GM12878 (cell line): ENCODE data around the gene GSC2. TPM values are rescaled to one million over a fixed set of nuclear protein-coding genes. Genes with fewer than 3 reads are reported as not detected.

Experiments used
- ATAC-seq: fragments of 200-7000 bp; cut with Tn5 transposase; 3 replicates; pipeline ENCODE4 v1.9.1; 2020; ENCODE audit warnings: mild to moderate bottlenecking, moderate library complexity
- BruUV-seq: library from RNA; stranded (reverse); fragments of 400-500 nt; replicated peaks from 2 replicates; lab custom pipeline; 2021; lab: Mats Ljungman, UMichigan
- CTCF ChIA-PET: fragments of 300-600 bp; sonication (Branson Sonifier 250); formaldehyde crosslinking; extraction: SDS; loops from one replicate; lab custom pipeline; 2021; ENCODE audit warnings: inconsistent platforms; lab: Yijun Ruan, JAX
- POLR2A ChIA-PET: fragments of 350-600 bp; formaldehyde crosslinking; extraction: SDS; loops from one replicate; lab custom pipeline; 2021; ENCODE audit warnings: inconsistent platforms; lab: Charles Lee
- RAD21 ChIA-PET: fragments of 300-600 bp; sonication (Branson Sonifier 250); formaldehyde crosslinking; loops from one replicate; lab custom pipeline; 2023; ENCODE audit warnings: antibody characterized with exemption; ENCODE audit not compliant: unreplicated experiment; lab: Charles Lee
- SMC1A ChIA-PET: fragments of 300-600 bp; sonication (Branson Sonifier 250); formaldehyde crosslinking; loops from one replicate; lab custom pipeline; 2023; ENCODE audit not compliant: unreplicated experiment, uncharacterized antibody; lab: Charles Lee
- DNase-seq: peaks from one replicate; pipeline ENCODE4 v3.0.0-alpha.2; 2011; ENCODE audit warnings: low read depth, low spot score
- FAIRE-seq: peaks from 3 replicates; lab custom pipeline; 2011; peaks lifted over from hg19 to GRCh38; lab: Jason Lieb, UNC
- H2AFZ ChIP-seq: 2 replicates; pipeline ENCODE4 v1.6.0; 2011; ENCODE audit warnings: low read depth, low read length, control low read depth; ENCODE audit not compliant: control insufficient read depth
- H3K27ac ChIP-seq: 2 replicates; pipeline ENCODE4 v1.5.1; 2011; ENCODE audit warnings: control low read depth; ENCODE audit not compliant: control insufficient read depth, insufficient read depth
- H3K27me3 ChIP-seq, 2 experiments: replicated peaks in 1 of 2; 2 replicates each; pipeline versions ENCODE4 v1.6.0 to v1.6.1; 2011; ENCODE audit warnings: low read length in 1 of 2; ENCODE audit not compliant: control insufficient read depth in 2 of 2, insufficient read depth in 2 of 2
- H3K36me3 ChIP-seq, 2 experiments: 2 replicates each; pipeline ENCODE4 v1.5.1; 2011; ENCODE audit warnings: low read length in 1 of 2; ENCODE audit not compliant: control insufficient read depth in 2 of 2, insufficient read depth in 2 of 2
- H3K4me1 ChIP-seq: 2 replicates; pipeline ENCODE4 v1.6.1; 2011; ENCODE audit warnings: mild to moderate bottlenecking, low read length, moderate library complexity, mixed read lengths; ENCODE audit not compliant: control insufficient read depth, insufficient read depth
- H3K4me2 ChIP-seq: 2 replicates; pipeline ENCODE4 v1.6.0; 2011; ENCODE audit warnings: control low read depth; ENCODE audit not compliant: control insufficient read depth, insufficient read depth
- H3K4me3 ChIP-seq: fragments of 200-600 bp; sonication (generic); 2 replicates; pipeline ENCODE4 v1.5.1; 2016
- H3K79me2 ChIP-seq: 2 replicates; pipeline ENCODE4 v1.6.0; 2011; ENCODE audit warnings: low read length; ENCODE audit not compliant: control insufficient read depth, insufficient read depth
- H3K9ac ChIP-seq: 2 replicates; pipeline ENCODE4 v1.8.0; 2011; ENCODE audit warnings: low read length, control low read depth, mixed read lengths; ENCODE audit not compliant: control insufficient read depth, insufficient read depth
- H3K9me3 ChIP-seq: replicated peaks from 3 replicates; pipeline ENCODE4 v1.5.1; 2011; ENCODE audit warnings: mild to moderate bottlenecking, low read length; ENCODE audit not compliant: control insufficient read depth, insufficient read depth
- H4K20me1 ChIP-seq: 2 replicates; pipeline ENCODE4 v1.6.0; 2011; ENCODE audit not compliant: control insufficient read depth, insufficient read depth
- BCL11A ChIP-seq: IDR thresholded peaks from 2 replicates; pipeline ENCODE4 v1.6.1; 2011; ENCODE audit warnings: low read depth, low read length
- BRCA1 ChIP-seq: IDR thresholded peaks from 2 replicates; pipeline ENCODE4 v1.6.1; 2011; ENCODE audit warnings: low read depth, low read length, improper control_type of control experiment
- HCFC1 ChIP-seq: fragments of 150-350 bp; IDR thresholded peaks from 2 replicates; pipeline ENCODE4 v1.6.1; 2014; ENCODE audit warnings: low read length
- KAT2A ChIP-seq: conservative IDR thresholded peaks from 2 replicates; pipeline ENCODE4 v1.6.1; 2011; ENCODE audit warnings: low read depth, low read length; ENCODE audit not compliant: control insufficient read depth
- NFYB ChIP-seq: IDR thresholded peaks from 2 replicates; pipeline ENCODE4 v1.6.1; 2011; ENCODE audit warnings: low read depth, mild to moderate bottlenecking, low read length, improper control_type of control experiment, moderate library complexity; ENCODE audit not compliant: insufficient read depth
- RCOR1 ChIP-seq: conservative IDR thresholded peaks from 2 replicates; pipeline ENCODE4 v1.6.1; 2012; ENCODE audit warnings: low read depth, low read length, improper control_type of control experiment
- SMC3 ChIP-seq: IDR thresholded peaks from 2 replicates; pipeline ENCODE4 v1.6.1; 2011; ENCODE audit warnings: low read length, improper control_type of control experiment, borderline replicate concordance
- STAT1 ChIP-seq: fragments of 450-650 bp; conservative IDR thresholded peaks from 2 replicates; pipeline ENCODE4 v1.6.1; 2014; ENCODE audit warnings: antibody characterized with exemption, mild to moderate bottlenecking
- TCF7 ChIP-seq: IDR thresholded peaks from 2 replicates; pipeline ENCODE4 v1.6.1; 2014; ENCODE audit warnings: antibody characterized with exemption, borderline replicate concordance
- WGBS: methylation state at CpG from one replicate; pipeline ENCODE4 v1.1.6; 2016; ENCODE audit warnings: low lambda C conversion rate; ENCODE audit not compliant: insufficient replicate concordance, insufficient coverage; ENCODE audit errors: missing lambda C conversion rate; 5-methylcytosine and 5-hydroxymethylcytosine counted together
- in situ Hi-C: fragments of 300-500 bp; cut with MboI; formaldehyde crosslinking; loops from 9 replicates; pipeline ENCODE4 v1.14.3; 2018; ENCODE audit warnings: mixed read lengths
- intact Hi-C: fragments of 100-400 bp; cut with micrococcal nuclease; formaldehyde crosslinking; loops from one replicate; pipeline ENCODE4 v1.14.2; 2022; ENCODE audit not compliant: unreplicated experiment
- polyA plus RNA-seq, 11 experiments: library from polyadenylated mRNA; depleted of rRNA in 4 of 11; unstranded in 6 of 11; stranded (reverse) in 5 of 11; fragments of >200 nt; fragmentation: Nextera tagmentation in 4 of 11; fragmentation: Illumina TruSeq in 1 of 11; extraction: Ambion mirVana in 4 of 11; extraction: Trizol in 1 of 11; gene quantifications; 1 replicate in 1 of 11; 2 replicates in 10 of 11; pipeline versions ENCODE4 v1.2.1 to v1.2.3, GENCODE V29; 2011 to 2016; ENCODE audit warnings: inconsistent platforms in 2 of 11, missing spikeins in 2 of 11, low read depth in 1 of 11
- total RNA-seq, 4 experiments: library from RNA; depleted of rRNA in 3 of 4; stranded (reverse); fragments of >200 nt in 3 of 4; fragmentation: Illumina TruSeq in 1 of 4; extraction: Trizol in 1 of 4; gene quantifications; 2 replicates each; pipeline versions ENCODE4 v1.2.1 to v1.2.3, GENCODE V29; 2013 to 2021
- TF ChIP-seq, protein P1 (sequence below): fragments of 450-650 bp; formaldehyde crosslinking; IDR thresholded peaks from 2 replicates; pipeline ENCODE4 v1.4.0; 2022; ENCODE audit warnings: mild to moderate bottlenecking, moderate library complexity
- TF ChIP-seq, protein P2 (sequence below): fragments of 450-650 bp; formaldehyde crosslinking; IDR thresholded peaks from 2 replicates; pipeline ENCODE4 v1.5.0; 2022; ENCODE audit warnings: mild to moderate bottlenecking, missing genetic modification characterization
- TF ChIP-seq, protein P3 (sequence below): IDR thresholded peaks from 2 replicates; pipeline ENCODE4 v1.6.1; 2012; ENCODE audit warnings: low read depth, low read length, improper control_type of control experiment

GSC2 gene
- total and polyA plus RNA-seq, 10 of the 15 experiments (the other 5 are each of a cell fraction or from before 2014, with no cell fraction given), result not detected

DNA sequence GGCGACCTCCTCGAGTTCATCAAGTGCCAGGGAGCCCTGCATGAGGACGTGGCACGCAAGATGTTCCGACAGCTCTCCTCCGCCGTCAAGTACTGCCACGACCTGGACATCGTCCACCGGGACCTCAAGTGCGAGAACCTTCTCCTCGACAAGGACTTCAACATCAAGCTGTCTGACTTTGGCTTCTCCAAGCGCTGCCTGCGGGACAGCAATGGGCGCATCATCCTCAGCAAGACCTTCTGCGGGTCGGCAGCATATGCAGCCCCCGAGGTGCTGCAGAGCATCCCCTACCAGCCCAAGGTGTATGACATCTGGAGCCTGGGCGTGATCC is 18.4 kb downstream of the GSC2 start:
- H3K9me3 ChIP-seq, result no peaks in the 10 kb centered on the region
- ATAC-seq, result no peak
- SMC1A ChIA-PET, result no interaction called here
- no peaks in the 10 kb centered on the region for H4K20me1 ChIP-seq
- H3K79me2 ChIP-seq, result no peaks in the 10 kb centered on the region
- no peaks in the 10 kb centered on the region for H3K4me1 ChIP-seq
- TF ChIP-seq TCF7 (no peak), KAT2A (no peak), BRCA1 (no peak), STAT1 (no peak), RCOR1 (no peak), BCL11A (no peak), NFYB (no peak), SMC3 (no peak), HCFC1 (no peak)
- TF ChIP-seq, protein P1, sequence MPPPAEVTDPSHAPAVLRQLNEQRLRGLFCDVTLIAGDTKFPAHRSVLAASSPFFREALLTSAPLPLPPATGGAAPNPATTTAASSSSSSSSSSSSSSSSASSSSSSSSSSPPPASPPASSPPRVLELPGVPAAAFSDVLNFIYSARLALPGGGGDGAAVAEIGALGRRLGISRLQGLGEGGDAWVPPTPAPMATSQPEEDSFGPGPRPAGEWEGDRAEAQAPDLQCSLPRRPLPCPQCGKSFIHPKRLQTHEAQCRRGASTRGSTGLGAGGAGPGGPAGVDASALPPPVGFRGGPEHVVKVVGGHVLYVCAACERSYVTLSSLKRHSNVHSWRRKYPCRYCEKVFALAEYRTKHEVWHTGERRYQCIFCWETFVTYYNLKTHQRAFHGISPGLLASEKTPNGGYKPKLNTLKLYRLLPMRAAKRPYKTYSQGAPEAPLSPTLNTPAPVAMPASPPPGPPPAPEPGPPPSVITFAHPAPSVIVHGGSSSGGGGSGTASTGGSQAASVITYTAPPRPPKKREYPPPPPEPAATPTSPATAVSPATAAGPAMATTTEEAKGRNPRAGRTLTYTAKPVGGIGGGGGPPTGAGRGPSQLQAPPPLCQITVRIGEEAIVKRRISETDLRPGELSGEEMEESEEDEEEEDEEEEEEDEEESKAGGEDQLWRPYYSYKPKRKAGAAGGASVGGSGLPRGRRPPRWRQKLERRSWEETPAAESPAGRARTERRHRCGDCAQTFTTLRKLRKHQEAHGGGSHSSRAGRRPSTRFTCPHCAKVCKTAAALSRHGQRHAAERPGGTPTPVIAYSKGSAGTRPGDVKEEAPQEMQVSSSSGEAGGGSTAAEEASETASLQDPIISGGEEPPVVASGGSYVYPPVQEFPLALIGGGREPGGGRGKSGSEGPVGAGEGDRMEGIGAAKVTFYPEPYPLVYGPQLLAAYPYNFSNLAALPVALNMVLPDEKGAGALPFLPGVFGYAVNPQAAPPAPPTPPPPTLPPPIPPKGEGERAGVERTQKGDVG (CRISPR knock-in tag), result no peak
- TF ChIP-seq, protein P2, sequence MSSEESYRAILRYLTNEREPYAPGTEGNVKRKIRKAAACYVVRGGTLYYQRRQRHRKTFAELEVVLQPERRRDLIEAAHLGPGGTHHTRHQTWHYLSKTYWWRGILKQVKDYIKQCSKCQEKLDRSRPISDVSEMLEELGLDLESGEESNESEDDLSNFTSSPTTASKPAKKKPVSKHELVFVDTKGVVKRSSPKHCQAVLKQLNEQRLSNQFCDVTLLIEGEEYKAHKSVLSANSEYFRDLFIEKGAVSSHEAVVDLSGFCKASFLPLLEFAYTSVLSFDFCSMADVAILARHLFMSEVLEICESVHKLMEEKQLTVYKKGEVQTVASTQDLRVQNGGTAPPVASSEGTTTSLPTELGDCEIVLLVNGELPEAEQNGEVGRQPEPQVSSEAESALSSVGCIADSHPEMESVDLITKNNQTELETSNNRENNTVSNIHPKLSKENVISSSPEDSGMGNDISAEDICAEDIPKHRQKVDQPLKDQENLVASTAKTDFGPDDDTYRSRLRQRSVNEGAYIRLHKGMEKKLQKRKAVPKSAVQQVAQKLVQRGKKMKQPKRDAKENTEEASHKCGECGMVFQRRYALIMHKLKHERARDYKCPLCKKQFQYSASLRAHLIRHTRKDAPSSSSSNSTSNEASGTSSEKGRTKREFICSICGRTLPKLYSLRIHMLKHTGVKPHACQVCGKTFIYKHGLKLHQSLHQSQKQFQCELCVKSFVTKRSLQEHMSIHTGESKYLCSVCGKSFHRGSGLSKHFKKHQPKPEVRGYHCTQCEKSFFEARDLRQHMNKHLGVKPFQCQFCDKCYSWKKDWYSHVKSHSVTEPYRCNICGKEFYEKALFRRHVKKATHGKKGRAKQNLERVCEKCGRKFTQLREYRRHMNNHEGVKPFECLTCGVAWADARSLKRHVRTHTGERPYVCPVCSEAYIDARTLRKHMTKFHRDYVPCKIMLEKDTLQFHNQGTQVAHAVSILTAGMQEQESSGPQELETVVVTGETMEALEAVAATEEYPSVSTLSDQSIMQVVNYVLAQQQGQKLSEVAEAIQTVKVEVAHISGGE, result no peak
- TF ChIP-seq, protein P3, sequence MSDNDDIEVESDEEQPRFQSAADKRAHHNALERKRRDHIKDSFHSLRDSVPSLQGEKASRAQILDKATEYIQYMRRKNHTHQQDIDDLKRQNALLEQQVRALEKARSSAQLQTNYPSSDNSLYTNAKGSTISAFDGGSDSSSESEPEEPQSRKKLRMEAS, result no peak
- TF ChIP-seq, all 136 proteins: peak for 0
- no peak overlapping the region for H3K4me2 ChIP-seq
- H3K27me3 ChIP-seq, result no peaks in the 10 kb centered on the region
- in situ Hi-C loops, result no loop called here
- H3K9ac ChIP-seq, result no peak overlapping the region
- RAD21 ChIA-PET, result no interaction called here
- no peak overlapping the region for H2AFZ ChIP-seq
- peaks cover 3 to 7% of the 10 kb centered on the region in 2 experiments for H3K36me3 ChIP-seq
- 95% methylated on average over 19 of the region's 19 CpGs for WGBS
- CTCF ChIA-PET, result no interaction called here
- FAIRE-seq (no peak), DNase-seq (no peak)
- BruUV-seq, result no TSS peak
- intact Hi-C loops, result no loop called here
- POLR2A ChIA-PET, result no interaction called here
- no peak overlapping the region for H3K27ac ChIP-seq
- H3K4me3 ChIP-seq, result no peak overlapping the region
